Activated CD8-positive, alpha-beta memory T cell treated with anti-CD3 and anti-CD28 coated beads, Interleukin-2, amount 50 U/mL, for 1 hour (primary cell): ENCODE measurements around the gene ZSWIM9.
"Not testable (repeated sequence)": the region's sequence is repeated elsewhere in the genome, so short reads cannot be mapped to it uniquely, and the experiment has no call there.

Source experiments
- DNase-seq: peaks from one replicate; pipeline ENCODE4 v3.0.0-alpha.2; 2020; ENCODE audit errors: extremely low read depth

Gene ZSWIM9

DNA sequence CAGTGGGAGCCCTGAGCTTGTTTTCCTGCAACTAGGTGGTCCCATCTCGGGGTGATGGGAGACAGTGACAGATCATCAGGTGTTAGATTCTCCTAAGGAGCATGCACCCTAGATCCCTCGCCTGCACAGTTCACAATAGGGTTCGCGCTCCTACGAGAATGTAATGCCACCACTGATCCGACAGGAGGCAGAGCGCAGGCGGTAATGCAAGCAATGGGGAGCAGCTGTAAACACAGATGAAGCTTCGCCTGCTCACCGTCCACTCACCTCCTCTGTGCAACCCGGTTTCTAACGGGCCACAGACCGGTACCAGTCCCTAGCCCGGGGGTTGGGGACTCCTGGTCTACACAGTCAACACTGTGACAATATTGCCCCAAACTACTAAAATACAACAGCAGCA is 46.5 kb downstream of the ZSWIM9 start:
- DNase-seq: no peak

DNA sequence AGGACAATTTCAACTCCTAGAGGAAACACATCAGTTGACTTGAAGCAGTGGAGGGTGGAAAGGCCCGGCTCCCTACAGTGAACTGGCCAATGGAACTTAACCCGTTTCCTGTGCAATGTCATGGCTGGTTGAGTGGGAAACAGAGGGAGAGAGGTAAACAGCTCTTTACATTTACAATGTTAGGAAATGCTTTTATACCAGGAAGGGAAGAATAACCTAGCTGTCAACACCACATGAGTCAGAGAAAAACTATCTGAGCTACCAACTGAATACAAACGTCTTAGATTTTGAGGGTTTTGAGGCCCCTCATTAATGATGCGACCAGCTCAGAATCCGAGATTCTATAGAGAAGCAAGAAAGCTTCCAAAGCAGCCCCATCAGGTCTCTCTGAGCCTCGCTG is 48.5 kb downstream of the ZSWIM9 start:
- no peak for DNase-seq

GRCh38 chr19:48220784-48221183 is 50.3 kb downstream of the ZSWIM9 start:
- DNase-seq: not testable (repeated sequence)

GRCh38 chr19:48221628-48222027 is 51.1 kb downstream of the ZSWIM9 start:
- no peak for DNase-seq

GRCh38 chr19:48230555-48231129 is 60.2 kb downstream of the ZSWIM9 start:
- DNase-seq: no peak

DNA sequence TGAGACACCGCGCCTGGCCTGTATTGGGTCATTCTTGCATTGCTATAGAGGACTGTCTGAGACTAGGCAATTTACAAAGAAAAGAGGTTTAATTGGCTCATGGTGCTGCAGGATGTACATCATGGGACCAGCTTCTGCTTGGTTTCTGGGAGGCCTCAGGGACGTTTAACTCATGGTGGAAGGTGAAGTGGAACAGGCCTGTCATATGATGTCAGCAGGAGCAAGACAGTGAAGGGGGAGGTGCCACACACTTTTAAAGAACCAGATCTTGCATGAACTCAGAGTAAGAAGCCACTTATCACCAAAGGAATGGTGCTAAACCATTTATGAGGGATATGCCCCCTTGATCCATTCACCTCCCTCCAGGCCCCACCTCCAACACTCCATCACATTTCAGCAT is 66.6 kb downstream of the ZSWIM9 start:
- no peak for DNase-seq

- DNase-seq: no peak
These were observed 68.6 kb downstream of the ZSWIM9 start for GRCh38 chr19:48239120-48239519.

DNA sequence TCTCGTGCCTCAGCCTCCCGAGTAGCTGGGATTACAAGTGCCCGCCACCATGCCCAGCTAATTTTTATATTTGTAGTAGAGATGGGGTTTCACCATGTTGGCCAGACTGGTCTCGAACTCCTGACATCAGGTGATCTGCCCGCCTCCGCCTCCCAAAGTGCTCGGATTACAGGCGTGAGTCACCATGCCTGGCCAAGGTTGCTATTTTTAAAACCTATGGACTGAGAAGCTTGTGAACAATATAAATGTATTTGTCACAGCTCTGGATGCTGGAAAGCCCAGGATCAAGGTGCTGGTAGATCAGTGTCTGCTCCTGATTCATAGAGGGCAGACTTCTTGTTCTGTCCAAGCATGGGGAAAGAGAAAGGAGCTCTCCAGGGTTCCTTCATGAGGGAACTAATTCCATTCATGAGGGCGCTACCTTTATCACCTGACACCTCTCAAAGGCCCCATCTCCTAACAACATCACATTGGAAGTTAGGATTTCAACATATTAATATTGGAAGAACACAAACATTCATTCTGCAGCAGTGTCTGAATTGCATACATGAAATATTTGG is 69.2 kb downstream of the ZSWIM9 start:
- DNase-seq: no peak

GRCh38 chr19:48241771-48242170 is 71.3 kb downstream of the ZSWIM9 start:
- DNase-seq: not testable (repeated sequence)

- peak; percentile 39 for DNase-seq
These were observed 73.8 kb downstream of the ZSWIM9 start for GRCh38 chr19:48244281-48244680.

- DNase-seq: no peak
These were observed 75.6 kb downstream of the ZSWIM9 start for GRCh38 chr19:48246101-48246500.

- no peak for DNase-seq
These were observed 76.7 kb downstream of the ZSWIM9 start for GRCh38 chr19:48247212-48247611.
